HG03066 (cell line): ENCODE data around the gene CA6.
"Not testable (repeated sequence)": the region's sequence is repeated elsewhere in the genome, so short reads cannot be mapped to it uniquely, and the experiment has no call there.

ENCODE experiments used
- ATAC-seq: cut with Tn5 transposase; IDR thresholded peaks from one replicate; pipeline ENCODE4 v1.9.1; 2021; ENCODE audit warnings: low read depth; ENCODE audit not compliant: unreplicated experiment

CA6 gene

GRCh38 chr1:9004031-9004699 lies 58.5 kb downstream of the CA6 start:
- no peak for ATAC-seq

GRCh38 chr1:9004700-9005394 lies 59.2 kb downstream of the CA6 start:
- no peak for ATAC-seq

- ATAC-seq = no peak
Observed at GRCh38 chr1:9005395-9005708, 59.7 kb downstream of the CA6 start.

GRCh38 chr1:9006956-9007615 lies 61.4 kb downstream of the CA6 start:
- ATAC-seq = no peak

GRCh38 chr1:9008236-9008635 lies 62.6 kb downstream of the CA6 start:
- ATAC-seq = no peak

- ATAC-seq = no peak
Observed at GRCh38 chr1:9009438-9010370, 64.0 kb downstream of the CA6 start.

- ATAC-seq = no peak
Observed at GRCh38 chr1:9010781-9011323, 65.2 kb downstream of the CA6 start.

GRCh38 chr1:9013819-9014218 lies 68.2 kb downstream of the CA6 start:
- no peak for ATAC-seq

- no peak for ATAC-seq
Observed at GRCh38 chr1:9014475-9015375, 69.1 kb downstream of the CA6 start.

- ATAC-seq = no peak
Observed at GRCh38 chr1:9016455-9016854, 70.8 kb downstream of the CA6 start.

GRCh38 chr1:9018333-9018732 lies 72.7 kb downstream of the CA6 start:
- ATAC-seq = no peak

GRCh38 chr1:9019896-9020295 lies 74.2 kb downstream of the CA6 start:
- ATAC-seq = no peak

GRCh38 chr1:9020305-9020704 lies 74.6 kb downstream of the CA6 start:
- no peak for ATAC-seq

- not testable (repeated sequence) for ATAC-seq
Observed at GRCh38 chr1:9022026-9022738, 76.5 kb downstream of the CA6 start.

- ATAC-seq = no peak
Observed at GRCh38 chr1:9022773-9023172, 77.1 kb downstream of the CA6 start.
